ENCODE measurements around the gene NPAS1.
A peak's percentile ranks its signal among the peaks of the same experiment; 100 is the strongest.

Gene NPAS1

DNA sequence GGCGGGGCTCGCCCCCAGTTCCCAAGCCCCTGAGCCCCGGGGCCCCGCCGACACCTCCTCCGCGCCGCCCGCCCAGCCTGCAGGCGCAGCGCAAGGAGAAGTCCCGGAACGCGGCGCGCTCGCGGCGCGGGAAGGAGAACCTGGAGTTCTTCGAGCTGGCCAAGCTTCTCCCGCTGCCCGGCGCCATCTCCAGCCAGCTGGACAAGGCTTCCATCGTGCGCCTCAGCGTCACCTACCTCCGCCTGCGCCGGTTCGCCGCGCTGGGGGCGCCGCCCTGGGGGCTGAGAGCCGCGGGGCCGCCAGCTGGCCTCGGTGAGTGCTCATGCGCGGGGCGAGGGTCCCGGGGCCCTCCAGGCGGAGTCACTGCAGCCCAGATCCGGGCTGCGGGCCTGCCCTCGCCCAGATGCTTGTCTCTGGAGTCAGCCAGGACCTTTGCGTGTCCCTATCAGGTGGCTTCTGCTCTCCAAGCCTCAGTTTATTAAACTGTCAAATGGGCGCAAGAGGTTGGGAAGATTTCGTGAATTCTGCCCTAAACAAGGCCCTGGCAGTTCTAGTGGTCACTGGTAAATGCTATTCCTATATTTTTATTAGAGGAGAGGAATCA, 2.0 kb downstream of the NPAS1 start:
- no peak for DNase-seq

DNA sequence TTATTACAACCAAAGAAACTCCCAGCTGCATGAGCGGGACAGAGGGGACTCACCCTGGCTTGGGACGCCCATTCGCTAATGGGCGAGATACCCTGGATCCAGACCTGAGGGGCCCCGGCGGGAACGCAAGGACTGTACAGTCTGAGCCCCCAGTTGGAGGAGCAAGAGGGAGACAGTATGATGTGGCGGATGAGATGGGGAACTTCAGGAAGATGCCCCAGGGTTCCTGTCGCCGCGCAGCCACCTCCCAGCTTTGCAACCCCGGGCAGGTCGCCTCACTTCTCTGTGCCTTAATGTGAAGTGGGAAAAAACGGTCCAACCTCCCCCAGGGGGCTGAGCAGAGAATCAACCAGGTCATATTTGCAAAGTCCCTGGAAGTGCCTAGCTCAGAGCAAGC, 2.5 kb downstream of the NPAS1 start:
- DNase-seq: no peak

DNA sequence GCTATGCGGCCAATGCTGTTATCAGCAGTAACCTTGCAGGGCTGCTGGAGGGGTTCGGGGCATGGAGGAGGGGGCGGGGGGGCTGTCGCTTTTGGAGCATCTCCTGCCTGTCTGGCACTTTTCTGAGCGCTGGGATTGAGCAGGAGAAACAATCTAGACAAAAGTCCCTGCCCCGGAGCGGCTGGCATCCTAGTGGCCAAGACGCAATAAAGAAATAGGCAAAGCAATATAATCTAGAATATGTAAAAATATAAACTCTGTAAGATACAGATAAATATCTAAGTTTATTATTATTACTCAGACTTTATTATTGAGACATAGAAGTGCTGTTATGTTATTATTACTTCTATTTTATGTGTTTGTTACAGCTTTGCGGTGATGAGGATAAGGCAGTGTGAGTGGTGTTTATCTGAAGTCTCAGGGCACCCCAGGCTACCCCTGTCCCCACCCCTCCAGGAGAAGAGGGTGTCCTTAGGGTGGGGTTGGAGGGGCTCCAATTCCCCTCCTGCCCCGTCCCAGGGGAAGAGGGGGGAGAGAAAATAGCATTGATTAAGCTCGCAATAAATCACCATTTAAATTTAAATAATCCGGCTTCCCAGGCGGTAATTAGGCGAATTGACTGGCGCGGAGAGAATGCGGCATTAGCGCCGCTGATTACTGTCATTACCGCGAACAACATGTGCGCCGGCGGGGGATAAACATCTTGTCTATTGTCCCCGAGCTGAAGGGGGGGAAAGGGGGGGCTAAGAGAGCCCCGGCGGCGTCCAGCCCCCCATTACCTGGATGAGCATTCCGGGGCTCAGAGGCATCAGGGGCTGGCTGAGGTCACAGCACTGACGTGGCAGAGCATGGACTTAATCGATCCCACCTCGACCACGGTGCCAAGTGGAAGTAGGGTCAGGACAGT, 3.2 kb downstream of the NPAS1 start:
- no peak for DNase-seq

DNA sequence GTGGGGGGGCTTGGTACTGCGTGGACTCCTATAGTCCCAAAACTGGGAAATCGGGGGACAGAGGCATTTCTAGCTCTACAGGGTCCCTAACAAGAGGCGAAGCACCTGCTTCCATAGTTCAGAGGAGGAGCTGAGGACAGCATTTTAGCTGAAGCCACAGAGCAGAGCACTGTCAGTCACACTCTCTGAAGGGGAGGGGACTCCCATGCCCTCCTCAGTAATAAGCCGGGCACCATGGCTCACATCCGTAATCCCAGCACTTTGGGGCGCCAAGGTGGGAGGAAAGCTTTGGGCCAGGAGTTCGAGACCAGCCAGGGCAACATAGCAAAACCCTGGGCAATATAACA, 3.8 kb downstream of the NPAS1 start:
- DNase-seq: no peak

DNA sequence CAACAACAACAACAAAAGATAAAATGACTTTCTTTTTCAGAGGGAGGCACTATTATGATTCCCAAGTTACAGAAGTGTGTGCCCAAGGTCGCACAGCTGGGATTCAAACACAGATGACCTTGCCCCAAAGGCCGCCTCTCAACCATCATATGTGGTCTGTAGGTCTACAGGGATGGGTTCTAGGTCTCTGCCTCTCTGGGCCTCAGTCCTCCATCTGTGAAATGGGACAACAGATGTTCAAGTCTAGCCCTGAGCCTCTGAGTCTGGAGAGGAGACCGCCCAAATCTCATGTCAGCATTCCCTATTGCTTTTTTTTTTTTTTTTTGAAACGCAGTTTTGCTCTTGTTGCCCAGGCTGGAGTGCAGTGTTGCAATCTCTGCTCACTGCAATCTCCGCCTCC, 4.9 kb downstream of the NPAS1 start:
- DNase-seq: no peak

DNA sequence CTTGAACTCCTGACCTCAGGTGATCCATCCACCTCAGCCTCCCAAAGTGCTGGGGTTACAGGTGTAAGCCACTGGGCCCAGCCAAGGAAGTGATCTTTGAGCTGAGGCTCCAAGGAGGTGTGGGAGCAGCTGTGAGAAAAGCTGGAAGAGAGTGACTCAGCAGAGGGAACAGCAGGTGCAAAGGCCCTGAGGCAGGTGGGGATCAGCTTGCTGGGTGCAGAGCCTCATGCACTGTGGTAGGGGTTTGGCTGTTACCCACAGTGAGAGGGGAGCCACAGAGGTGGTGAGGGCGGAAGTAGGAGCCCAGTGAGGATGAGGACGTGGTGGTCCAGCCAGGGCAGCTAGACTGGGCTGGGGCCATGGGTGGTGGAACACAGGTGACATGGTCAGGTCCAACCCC, 6.5 kb downstream of the NPAS1 start:
- DNase-seq: no peak

DNA sequence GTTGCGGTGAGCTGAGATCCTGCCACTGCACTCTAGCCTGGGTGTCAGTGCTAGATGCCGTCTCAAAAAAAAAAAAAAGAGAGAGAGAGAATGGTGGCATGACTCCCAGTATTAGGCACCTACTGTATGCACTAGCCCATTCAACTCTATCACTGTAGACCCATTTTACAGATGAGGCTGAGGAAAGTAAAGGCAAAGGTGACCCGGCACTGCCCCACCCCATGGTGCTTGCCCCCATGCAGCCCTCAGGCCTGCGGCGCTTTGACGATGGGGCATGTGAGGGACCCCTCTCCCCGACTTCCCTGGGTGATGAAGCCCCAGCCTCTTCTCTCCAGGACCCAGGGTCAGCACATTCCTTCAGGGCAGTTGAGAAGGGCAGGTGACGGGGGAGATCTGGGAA, 7.3 kb downstream of the NPAS1 start:
- DNase-seq: no peak

DNA sequence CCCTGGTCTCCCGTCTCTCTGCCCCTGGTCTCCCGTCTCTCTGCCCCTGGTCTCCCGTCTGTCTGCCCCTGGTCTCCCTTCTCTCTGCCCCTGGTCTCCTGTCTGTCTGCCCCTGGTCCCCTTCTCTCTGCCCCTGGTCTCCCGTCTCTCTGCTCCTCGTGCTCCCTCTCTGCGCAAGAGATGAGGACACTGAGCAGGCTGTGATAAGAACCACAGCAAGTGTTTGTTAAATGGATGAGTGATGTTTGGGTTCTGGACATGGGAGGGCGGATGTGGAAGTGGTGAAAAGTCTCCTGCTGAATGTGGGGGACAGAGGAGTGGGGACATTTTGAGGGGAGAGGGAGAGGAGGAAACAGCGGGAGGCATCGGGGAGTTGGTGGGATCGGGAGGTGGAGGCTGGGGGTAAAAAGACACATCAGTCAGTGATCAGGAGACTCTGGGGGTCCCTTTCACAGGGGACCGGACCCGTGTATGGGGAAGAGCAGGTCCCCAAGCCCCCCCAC, 8.0 kb downstream of the NPAS1 start:
- no peak for DNase-seq

DNA sequence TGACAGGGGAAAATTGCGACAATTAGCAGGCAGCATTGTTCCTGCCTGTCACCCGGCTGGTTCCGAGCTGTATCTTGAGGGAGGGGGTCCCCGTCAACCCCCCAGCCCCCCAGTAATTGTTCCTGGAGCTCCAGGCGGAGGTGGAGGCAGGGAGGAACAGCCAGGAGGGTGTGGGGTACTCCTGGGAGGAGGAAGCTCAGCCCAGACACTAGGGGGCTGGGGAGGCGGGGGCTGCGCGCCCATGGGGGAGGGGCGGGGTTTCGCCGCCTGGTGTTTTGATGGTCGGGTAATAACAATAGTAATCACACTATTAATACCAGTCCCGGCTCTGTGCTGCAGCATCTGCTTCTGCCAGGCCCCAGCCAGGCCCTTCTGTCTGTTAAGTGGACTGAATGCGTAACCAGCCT, 8.6 kb downstream of the NPAS1 start:
- DNase-seq: no peak

DNA sequence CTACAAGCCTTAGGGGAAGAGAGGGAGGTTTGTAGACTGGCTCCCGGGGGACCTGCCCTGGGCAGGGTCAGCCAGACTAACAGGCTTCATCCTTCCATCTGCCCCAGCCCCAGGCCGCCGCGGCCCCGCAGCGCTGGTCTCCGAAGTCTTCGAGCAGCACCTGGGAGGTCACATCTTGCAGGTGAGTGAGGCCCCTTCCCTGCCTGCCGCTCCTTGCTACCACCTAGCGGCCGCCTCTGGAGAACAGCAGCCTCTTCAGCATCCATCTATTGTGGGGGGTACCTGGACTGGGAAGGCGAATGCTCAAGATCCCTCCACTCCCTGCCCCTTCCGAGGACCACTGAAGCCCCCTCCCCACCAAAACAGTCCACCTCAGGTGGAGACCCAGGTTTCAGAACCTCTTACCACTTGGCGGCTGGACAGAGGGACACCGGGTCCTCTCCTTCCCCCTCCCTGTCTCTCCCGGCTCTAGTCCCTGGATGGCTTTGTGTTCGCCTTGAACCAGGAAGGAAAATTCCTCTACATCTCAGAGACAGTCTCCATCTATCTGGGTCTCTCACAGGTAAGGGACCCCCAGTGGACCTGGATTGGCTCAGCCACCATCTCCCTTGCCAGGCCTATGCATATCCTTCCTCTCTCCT, 12.7 kb downstream of the NPAS1 start:
- DNase-seq: no peak

DNA sequence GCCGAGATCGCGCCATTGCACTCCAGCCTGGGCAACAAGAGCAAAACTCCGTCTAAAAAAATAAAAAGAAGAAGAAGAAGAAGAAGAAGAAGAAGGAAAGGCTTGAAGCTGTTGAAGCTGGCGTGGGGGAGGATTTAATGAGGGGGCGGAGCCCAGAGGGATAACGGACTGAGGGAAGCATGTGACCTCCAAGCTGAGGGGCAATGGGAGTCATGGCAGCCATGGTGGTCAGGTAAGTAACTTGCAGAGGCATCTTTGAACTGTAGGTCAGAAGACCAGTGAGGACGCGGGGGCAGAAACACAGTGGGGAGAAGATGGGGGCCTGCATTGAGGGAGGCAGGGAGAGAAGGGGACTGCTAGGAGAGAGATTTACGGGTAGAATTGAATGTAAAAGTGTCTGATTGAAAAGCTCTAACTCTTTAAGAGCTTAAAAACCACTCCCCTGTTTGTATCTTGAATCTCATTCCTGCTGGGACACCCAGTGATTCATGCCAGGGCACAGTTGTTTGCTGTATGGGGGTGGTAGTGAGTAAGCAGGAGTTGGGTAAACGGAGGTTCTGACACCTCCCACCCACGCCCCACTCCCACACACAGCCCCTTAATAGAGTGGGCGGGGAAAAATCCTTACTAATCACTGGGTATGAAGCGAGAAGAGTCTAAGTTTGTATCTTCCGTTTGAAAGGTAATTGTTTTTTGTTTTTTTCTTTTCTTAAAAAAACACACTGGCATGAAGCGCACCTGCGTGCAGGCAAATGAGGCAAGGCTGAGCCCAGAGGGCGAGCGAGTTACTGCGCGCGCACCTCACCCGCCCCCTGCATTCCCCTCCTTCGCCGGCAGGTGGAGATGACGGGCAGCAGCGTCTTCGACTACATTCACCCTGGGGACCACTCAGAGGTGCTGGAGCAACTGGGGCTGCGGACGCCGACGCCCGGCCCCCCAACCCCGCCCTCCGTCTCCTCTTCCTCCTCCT, 15.8 kb downstream of the NPAS1 start:
- peak; percentile 80 for DNase-seq

DNA sequence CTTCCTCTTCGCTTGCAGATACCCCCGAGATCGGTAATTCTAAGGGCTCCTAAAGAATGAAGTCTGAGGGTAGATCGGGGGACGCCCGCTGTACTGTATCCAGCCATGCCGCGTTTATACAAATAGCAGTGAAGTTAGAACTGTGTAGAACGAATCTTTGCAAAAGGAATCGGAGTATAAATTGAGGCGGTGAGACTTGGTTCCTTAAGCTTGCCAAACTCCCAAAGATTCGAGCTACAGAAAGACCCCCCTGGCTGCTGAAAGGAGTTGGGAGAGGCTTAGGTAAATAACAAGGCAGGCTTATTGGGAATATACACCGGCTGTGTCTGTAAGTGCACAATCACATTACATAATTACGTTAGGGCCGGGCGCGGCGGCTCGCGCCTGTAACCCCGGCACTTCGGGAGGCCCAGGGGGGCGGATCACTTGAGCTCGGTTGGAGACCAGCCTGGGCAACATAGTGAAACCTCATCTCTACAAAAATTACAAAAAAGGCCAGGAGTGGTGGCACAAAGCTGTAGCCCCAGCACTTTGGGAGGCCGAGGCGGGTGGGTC, 16.5 kb downstream of the NPAS1 start:
- DNase-seq: no peak

DNA sequence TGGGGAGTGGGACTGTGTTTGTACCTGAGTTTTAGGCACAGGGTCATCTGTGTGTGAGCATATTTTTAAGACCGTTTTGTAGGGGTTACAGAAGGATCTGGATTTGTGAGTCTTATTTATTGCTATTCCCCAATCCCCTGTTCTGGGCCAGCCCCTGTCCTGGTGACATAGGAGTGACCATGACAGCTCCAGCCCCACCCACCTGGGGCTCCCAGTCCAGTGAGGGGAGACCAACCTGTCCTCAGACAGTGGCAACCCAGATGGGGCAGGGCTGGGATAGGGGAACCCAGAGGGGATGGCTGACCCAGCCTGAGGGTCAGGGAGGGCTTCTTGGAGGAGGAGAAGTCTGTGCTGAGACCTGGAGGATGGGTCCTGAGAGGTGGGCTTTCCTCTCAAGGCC, 18.1 kb downstream of the NPAS1 start:
- no peak for DNase-seq

DNA sequence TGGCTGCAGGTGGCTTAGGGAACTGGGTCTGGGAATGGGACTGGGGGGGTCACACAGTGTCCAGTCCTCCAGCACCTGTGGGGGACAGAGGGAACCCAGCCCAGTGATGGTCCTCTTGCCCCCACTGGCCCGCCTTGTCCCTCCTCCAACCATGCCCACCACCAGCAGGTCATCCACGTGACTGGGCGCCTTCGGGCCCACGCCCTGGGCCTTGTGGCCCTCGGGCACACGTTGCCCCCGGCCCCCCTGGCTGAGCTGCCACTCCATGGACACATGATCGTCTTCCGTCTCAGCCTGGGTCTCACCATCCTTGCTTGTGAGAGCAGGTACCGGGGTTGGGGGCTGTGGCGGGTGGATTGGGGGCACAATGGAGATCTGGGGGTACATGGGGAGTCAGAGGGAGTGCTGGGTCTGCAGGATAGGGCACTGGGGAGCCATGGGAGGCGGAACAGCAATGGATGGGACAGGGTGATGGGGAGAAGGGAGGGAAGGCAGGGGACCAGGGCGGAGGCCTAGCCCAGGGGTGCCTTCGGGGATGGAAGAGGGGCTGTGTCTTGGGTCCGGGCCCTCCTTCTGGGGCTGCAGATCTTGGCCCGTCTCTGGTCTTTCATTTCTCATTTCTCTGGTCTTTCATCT, 19.7 kb downstream of the NPAS1 start:
- DNase-seq: no peak

DNA sequence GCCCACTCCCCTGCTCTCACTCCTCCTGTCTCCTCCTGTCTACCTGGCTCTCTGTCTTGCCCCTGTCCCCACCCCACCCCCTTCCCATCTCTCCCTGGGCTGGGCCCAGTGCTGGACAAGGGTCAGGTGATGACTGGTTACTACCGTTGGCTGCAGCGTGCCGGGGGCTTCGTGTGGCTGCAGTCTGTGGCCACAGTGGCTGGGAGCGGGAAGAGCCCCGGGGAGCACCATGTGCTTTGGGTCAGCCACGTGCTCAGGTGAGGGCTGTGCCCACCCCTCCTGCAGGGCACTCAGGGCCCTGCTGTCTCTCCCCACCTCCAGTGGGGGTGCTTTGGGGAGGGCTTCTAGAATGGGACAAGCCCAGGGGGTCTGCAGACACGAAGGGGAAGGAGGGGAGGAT, 21.2 kb downstream of the NPAS1 start:
- no peak for DNase-seq

DNA sequence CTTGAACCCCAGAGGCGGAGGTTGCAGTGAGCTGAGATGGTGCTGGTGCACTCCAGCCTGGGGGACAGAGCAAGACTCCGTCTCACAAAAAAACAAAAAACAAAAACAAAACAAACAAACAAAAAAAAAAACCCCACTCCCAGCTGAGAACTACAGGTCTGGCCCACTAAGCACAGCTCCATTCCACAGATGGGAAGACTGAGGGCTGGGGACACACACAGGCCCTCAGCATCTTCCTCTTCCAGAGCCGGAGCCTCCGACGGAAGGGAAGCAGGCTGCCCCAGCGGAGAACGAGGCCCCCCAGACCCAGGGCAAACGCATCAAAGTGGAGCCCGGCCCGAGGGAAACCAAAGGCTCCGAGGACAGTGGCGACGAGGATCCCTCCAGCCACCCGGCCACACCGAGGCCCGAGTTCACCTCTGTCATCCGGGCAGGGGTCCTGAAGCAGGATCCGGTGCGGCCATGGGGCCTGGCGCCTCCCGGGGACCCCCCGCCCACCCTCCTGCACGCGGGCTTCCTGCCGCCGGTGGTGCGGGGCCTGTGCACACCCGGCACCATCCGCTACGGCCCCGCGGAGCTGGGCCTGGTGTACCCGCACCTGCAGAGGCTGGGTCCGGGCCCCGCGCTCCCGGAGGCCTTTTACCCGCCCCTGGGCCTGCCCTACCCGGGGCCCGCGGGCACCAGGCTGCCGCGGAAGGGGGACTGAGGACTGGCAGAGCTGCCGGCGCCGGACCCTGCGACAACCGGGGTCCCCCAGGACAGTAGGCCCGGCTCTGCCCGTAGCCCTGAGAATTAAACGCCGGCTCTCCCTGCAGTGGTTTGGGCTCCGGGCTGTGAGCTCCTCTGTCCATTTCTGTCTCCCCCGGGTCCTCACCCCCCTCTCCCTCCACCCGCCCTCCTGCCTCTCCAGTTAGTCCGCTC, 25.6 kb downstream of the NPAS1 start:
- DNase-seq: no peak

DNA sequence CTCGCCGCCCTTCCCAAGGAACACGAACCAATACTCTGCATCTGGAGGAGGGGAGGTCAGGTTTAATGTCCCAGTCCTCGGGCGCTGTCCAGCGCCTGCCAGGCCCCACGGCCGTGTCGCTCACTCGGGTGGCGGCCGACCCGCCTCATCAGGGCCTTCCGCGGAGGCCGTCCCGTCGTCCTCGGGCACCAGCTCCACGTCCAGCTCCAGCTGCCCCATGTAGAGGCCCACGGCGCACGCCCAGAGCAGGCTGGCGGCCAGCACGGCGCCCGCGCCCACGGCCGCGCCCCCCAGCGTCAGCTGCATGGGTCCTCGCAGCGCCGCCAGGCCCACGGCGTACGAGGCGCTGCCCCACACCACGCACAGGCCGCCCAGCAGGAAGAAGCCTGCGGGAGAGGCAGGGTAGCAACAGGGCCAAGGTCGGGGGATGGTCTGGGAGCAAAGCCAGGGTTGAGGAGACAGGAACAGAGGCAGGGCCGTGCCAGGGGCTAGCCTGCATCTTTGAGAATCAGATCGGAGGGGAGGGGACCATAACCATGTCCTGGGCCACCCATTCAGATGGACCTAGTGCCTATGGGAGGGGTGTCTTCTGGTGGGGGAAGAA, 26.3 kb downstream of the NPAS1 start:
- no peak for DNase-seq

DNA sequence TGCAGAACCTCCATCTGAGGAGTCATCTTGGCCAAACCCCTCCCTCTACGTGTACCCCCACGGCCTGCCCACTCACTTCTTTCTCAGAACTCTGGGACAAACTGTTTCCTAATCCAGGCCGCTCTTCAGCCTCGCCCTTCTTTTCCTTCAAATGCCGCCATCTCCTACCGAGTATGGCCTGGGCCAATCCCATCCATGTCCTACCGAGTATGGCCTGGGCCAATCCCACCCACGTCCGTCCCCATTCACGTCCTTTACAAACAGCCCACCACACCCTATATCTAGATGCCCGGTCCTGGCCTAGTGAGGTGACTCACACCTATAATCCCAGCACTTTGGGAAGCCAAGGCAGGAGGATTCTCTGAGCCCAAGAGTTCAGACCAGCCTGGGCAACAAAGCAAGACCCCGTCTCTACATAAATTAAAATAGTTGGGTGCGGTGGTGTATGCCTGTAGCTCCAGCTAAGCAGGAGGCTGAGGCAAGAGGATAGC, 27.7 kb downstream of the NPAS1 start:
- no peak for DNase-seq

DNA sequence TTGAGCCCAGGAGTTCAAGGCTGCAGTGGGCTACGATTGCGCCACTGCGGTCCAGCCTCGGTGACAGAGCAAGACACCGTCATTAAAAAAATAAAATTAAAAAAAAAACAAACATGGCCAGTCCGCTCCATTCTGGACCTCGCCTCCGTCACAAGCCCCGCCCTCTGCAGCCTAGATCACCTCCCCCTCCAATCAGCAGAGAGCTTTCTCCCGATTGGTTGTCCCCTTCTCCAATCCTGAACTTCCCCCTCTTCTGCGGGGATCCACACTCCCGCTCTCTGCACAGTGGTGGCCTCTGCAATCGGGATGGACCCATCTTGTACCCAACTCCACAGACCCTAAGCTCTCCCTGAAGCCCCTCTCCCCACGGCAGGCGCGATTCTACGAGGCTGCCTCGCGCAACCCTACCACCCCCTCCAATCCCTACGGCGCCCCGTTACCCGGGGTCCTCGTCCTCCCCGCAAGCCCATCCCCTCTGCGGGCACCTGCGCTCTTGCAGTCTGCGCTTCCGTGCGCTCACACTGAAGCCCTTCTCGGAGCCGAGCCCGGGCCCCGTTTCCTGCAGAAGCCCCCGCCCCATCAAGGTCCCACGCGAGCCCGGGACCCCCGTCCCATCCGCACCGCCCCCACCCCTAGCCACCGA, 28.2 kb downstream of the NPAS1 start:
- DNase-seq: peak; percentile 86

DNA sequence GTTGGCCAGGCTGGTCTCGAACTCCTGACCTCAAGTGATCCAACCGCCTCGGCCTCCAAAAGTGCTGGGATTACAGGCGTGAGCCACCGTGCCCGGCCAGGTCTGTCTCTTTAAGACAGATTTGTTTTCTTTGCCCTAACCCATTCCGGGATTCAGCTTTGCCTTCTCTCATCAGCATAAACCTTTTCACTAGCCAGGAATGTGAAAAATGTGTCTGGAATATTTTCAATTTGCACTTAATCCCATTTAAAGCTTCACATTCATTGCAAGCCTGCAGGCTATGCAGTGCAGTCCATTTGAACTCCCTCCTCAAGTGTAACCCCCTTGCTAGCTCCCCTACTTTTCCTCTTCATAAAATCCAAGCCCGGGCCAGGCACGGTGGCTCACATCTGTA, 29.7 kb downstream of the NPAS1 start:
- peak; percentile 75 for DNase-seq
